Activated CD4-positive, alpha-beta T cell treated with anti-CD3 and anti-CD28 coated beads, Interleukin-2, amount 10 ng/mL, durations not matched to agents 24 days and 14 days (primary cell): ENCODE measurements around the gene SERPINB6. TPM values are rescaled to one million over a fixed set of nuclear protein-coding genes. Genes with fewer than 3 reads are reported as not detected.

Experiments
- DNase-seq: peaks from one replicate; pipeline ENCODE4 v3.0.0; 2022
- H3K27ac Mint-ChIP-seq: one replicate; pipeline ENCODE4 v1.8.0; 2022; ENCODE audit warnings: mild to moderate bottlenecking, mixed read lengths
- H3K27me3 Mint-ChIP-seq: one replicate; pipeline ENCODE4 v1.8.0; 2022; ENCODE audit warnings: mixed read lengths
- H3K36me3 Mint-ChIP-seq: one replicate; pipeline ENCODE4 v1.8.0; 2022; ENCODE audit warnings: low read depth, mild to moderate bottlenecking, mixed read lengths
- H3K4me1 Mint-ChIP-seq: one replicate; pipeline ENCODE4 v1.8.0; 2021; ENCODE audit warnings: mixed read lengths
- H3K4me3 Mint-ChIP-seq: one replicate; pipeline ENCODE4 v1.8.0; 2022; ENCODE audit warnings: mild to moderate bottlenecking, moderate library complexity, mixed read lengths
- H3K9me3 Mint-ChIP-seq: one replicate; pipeline ENCODE4 v1.8.0; 2021; ENCODE audit warnings: mixed read lengths
- intact Hi-C: fragments of 100-400 bp; cut with micrococcal nuclease; formaldehyde crosslinking; loops from one replicate; pipeline ENCODE4 v1.15.1; 2023
- total RNA-seq: library from RNA; stranded (reverse); gene quantifications from 2 replicates; pipeline ENCODE4 v1.2.3, GENCODE V29; 2022

Gene SERPINB6
- total RNA-seq, 1 donor from 2014 or later, result 33.1 TPM

GRCh38 chr6:2964793-2965505 is 6.4 kb downstream of the SERPINB6 start:
- no peak for DNase-seq
- H3K27me3 Mint-ChIP-seq, result peaks cover 26% of the 10 kb centered on the region
- intact Hi-C loops, result no loop called here
- no peak overlapping the region for H3K4me3 Mint-ChIP-seq
- no peaks in the 10 kb centered on the region for H3K36me3 Mint-ChIP-seq
- no peak overlapping the region for H3K27ac Mint-ChIP-seq
- H3K4me1 Mint-ChIP-seq, result peaks cover 2% of the 10 kb centered on the region
- no peaks in the 10 kb centered on the region for H3K9me3 Mint-ChIP-seq

- Mint-ChIP-seq H3K27me3 (peaks cover 20% of the 10 kb centered on the region), H3K4me1 (no peaks in the 10 kb centered on the region), H3K9me3 (no peaks in the 10 kb centered on the region), H3K4me3 (no peak overlapping the region), H3K36me3 (no peaks in the 10 kb centered on the region), H3K27ac (no peak overlapping the region)
- intact Hi-C loops, result no loop called here
- no peak for DNase-seq
Measured at GRCh38 chr6:2963756-2964155, 7.6 kb downstream of the SERPINB6 start.

- Mint-ChIP-seq H3K4me1 (no peaks in the 10 kb centered on the region), H3K4me3 (no peak overlapping the region), H3K36me3 (no peaks in the 10 kb centered on the region), H3K27me3 (peaks cover 11% of the 10 kb centered on the region), H3K27ac (no peak overlapping the region), H3K9me3 (no peaks in the 10 kb centered on the region)
- intact Hi-C loops, result no loop called here
- no peak for DNase-seq
Measured at GRCh38 chr6:2962636-2963035, 8.7 kb downstream of the SERPINB6 start.

- H3K4me3 Mint-ChIP-seq, result no peak overlapping the region
- no peaks in the 10 kb centered on the region for H3K36me3 Mint-ChIP-seq
- peaks cover 8% of the 10 kb centered on the region for H3K27me3 Mint-ChIP-seq
- no peak for DNase-seq
- intact Hi-C loops, result no loop called here
- no peaks in the 10 kb centered on the region for H3K9me3 Mint-ChIP-seq
- no peaks in the 10 kb centered on the region for H3K4me1 Mint-ChIP-seq
- no peak overlapping the region for H3K27ac Mint-ChIP-seq
Measured at GRCh38 chr6:2962004-2962403, 9.4 kb downstream of the SERPINB6 start.

GRCh38 chr6:2961506-2961905 is 9.9 kb downstream of the SERPINB6 start:
- no peaks in the 10 kb centered on the region for H3K4me1 Mint-ChIP-seq
- intact Hi-C loops, result no loop called here
- DNase-seq, result no peak
- H3K4me3 Mint-ChIP-seq, result no peak overlapping the region
- H3K27ac Mint-ChIP-seq, result no peak overlapping the region
- no peaks in the 10 kb centered on the region for H3K9me3 Mint-ChIP-seq
- H3K36me3 Mint-ChIP-seq, result no peaks in the 10 kb centered on the region
- H3K27me3 Mint-ChIP-seq, result peaks cover 8% of the 10 kb centered on the region

- Mint-ChIP-seq H3K36me3 (no peaks in the 10 kb centered on the region), H3K27me3 (peaks cover 8% of the 10 kb centered on the region), H3K27ac (no peak overlapping the region), H3K9me3 (no peaks in the 10 kb centered on the region), H3K4me3 (no peak overlapping the region), H3K4me1 (no peaks in the 10 kb centered on the region)
- DNase-seq, result no peak
- intact Hi-C loops, result no loop called here
Measured at GRCh38 chr6:2960935-2961334, 10.4 kb downstream of the SERPINB6 start.

- intact Hi-C loops, result no loop called here
- Mint-ChIP-seq H3K4me1 (no peaks in the 10 kb centered on the region), H3K27ac (no peak overlapping the region), H3K27me3 (peaks cover 7% of the 10 kb centered on the region), H3K4me3 (no peak overlapping the region), H3K9me3 (no peaks in the 10 kb centered on the region), H3K36me3 (no peaks in the 10 kb centered on the region)
- DNase-seq, result no peak
Measured at GRCh38 chr6:2959909-2960719, 11.3 kb downstream of the SERPINB6 start.

- Mint-ChIP-seq H3K4me3 (no peak overlapping the region), H3K27me3 (peaks cover 6% of the 10 kb centered on the region), H3K36me3 (no peaks in the 10 kb centered on the region), H3K4me1 (no peaks in the 10 kb centered on the region), H3K9me3 (no peaks in the 10 kb centered on the region), H3K27ac (no peak overlapping the region)
- no peak for DNase-seq
- intact Hi-C loops, result no loop called here
Measured at GRCh38 chr6:2958776-2959175, 12.6 kb downstream of the SERPINB6 start.

- no peaks in the 10 kb centered on the region for H3K9me3 Mint-ChIP-seq
- no peaks in the 10 kb centered on the region for H3K4me1 Mint-ChIP-seq
- no peak overlapping the region for H3K27ac Mint-ChIP-seq
Measured at GRCh38 chr6:2958331-2958711, 13.0 kb downstream of the SERPINB6 start.

GRCh38 chr6:2957696-2958330 is 13.6 kb downstream of the SERPINB6 start:
- DNase-seq, result no peak
- H3K4me3 Mint-ChIP-seq, result no peak overlapping the region
- H3K27ac Mint-ChIP-seq, result no peak overlapping the region
- peaks cover 1% of the 10 kb centered on the region for H3K27me3 Mint-ChIP-seq
- intact Hi-C loops, result no loop called here
- H3K9me3 Mint-ChIP-seq, result no peaks in the 10 kb centered on the region
- H3K36me3 Mint-ChIP-seq, result peaks cover 2% of the 10 kb centered on the region
- H3K4me1 Mint-ChIP-seq, result no peaks in the 10 kb centered on the region

More at GRCh38 chr6:2958331-2958711, 13.0 kb downstream of the SERPINB6 start:
- Mint-ChIP-seq H3K4me3 (no peak overlapping the region), H3K27me3 (peaks cover 3% of the 10 kb centered on the region), H3K36me3 (no peaks in the 10 kb centered on the region)
- intact Hi-C loops, result no loop called here
- DNase-seq, result no peak

- Mint-ChIP-seq H3K9me3 (no peaks in the 10 kb centered on the region), H3K4me3 (no peak overlapping the region)
- intact Hi-C loops, result no loop called here
Measured at GRCh38 chr6:2956930-2957685, 14.3 kb downstream of the SERPINB6 start.

GRCh38 chr6:2953098-2953497 is 18.3 kb downstream of the SERPINB6 start:
- intact Hi-C loops, result no loop called here
- Mint-ChIP-seq H3K9me3 (no peaks in the 10 kb centered on the region), H3K27me3 (peaks cover 3% of the 10 kb centered on the region), H3K36me3 (peaks cover 15% of the 10 kb centered on the region), H3K27ac (no peak overlapping the region), H3K4me3 (no peak overlapping the region), H3K4me1 (peaks cover 9% of the 10 kb centered on the region)
- DNase-seq, result no peak

More at GRCh38 chr6:2956930-2957685, 14.3 kb downstream of the SERPINB6 start:
- Mint-ChIP-seq H3K27me3 (no peaks in the 10 kb centered on the region), H3K27ac (no peak overlapping the region), H3K36me3 (peaks cover 6% of the 10 kb centered on the region), H3K4me1 (peaks cover 4% of the 10 kb centered on the region)
- no peak for DNase-seq

- DNase-seq, result peak; percentile 86
- peaks cover 3% of the 10 kb centered on the region for H3K27me3 Mint-ChIP-seq
- H3K4me3 Mint-ChIP-seq, result peak overlapping the region; percentile 62
- H3K4me1 Mint-ChIP-seq, result peaks cover 9% of the 10 kb centered on the region
- H3K9me3 Mint-ChIP-seq, result no peaks in the 10 kb centered on the region
- peak overlapping the region; percentile 64 for H3K27ac Mint-ChIP-seq
- intact Hi-C loops, result loop anchor here (1.0 kb wide), 2 partner anchors 12 to 37 kb away; no protein-coding TSS in a partner anchor
- peaks cover 19% of the 10 kb centered on the region for H3K36me3 Mint-ChIP-seq
Measured at GRCh38 chr6:2952557-2953095, 18.7 kb downstream of the SERPINB6 start.
